Loucy (cell line): ENCODE data around the gene SLC16A7.

Experiments used
- H2AFZ ChIP-seq: fragments of 200-600 bp; sonication (generic); 2 replicates; pipeline ENCODE4 v1.6.0; 2016; ENCODE audit warnings: antibody characterized with exemption, mild to moderate bottlenecking, low read length, moderate library complexity
- H3F3A ChIP-seq: fragments of 200-600 bp; 2 replicates; pipeline ENCODE4 v1.6.0; 2016; ENCODE audit warnings: antibody characterized with exemption, low read depth, mild to moderate bottlenecking
- H3K27me3 ChIP-seq: fragments of 200-600 bp; sonication (generic); 2 replicates; pipeline ENCODE4 v1.6.1; 2014; ENCODE audit warnings: low read length, mild to moderate bottlenecking; ENCODE audit not compliant: insufficient read depth, poor library complexity, severe bottlenecking
- H3K36me3 ChIP-seq: fragments of 200-600 bp; sonication (generic); 2 replicates; pipeline ENCODE4 v1.6.1; 2016; ENCODE audit warnings: low read length; ENCODE audit not compliant: insufficient read depth
- H3K4me1 ChIP-seq: fragments of 200-600 bp; sonication (generic); 2 replicates; pipeline ENCODE4 v1.5.1; 2014; ENCODE audit warnings: low read length, mild to moderate bottlenecking; ENCODE audit not compliant: insufficient read depth, poor library complexity, severe bottlenecking
- H3K4me2 ChIP-seq: fragments of 200-600 bp; sonication (generic); 2 replicates; pipeline ENCODE4 v1.6.0; 2014; ENCODE audit warnings: antibody characterized with exemption, low read length, low read depth, mild to moderate bottlenecking; ENCODE audit not compliant: poor library complexity, severe bottlenecking
- H3K4me3 ChIP-seq: fragments of 200-600 bp; sonication (generic); 2 replicates; pipeline ENCODE4 v1.5.1; 2014; ENCODE audit warnings: low read length, mild to moderate bottlenecking, mixed read lengths; ENCODE audit not compliant: poor library complexity, severe bottlenecking
- H3K79me2 ChIP-seq: fragments of 200-600 bp; sonication (generic); 2 replicates; pipeline ENCODE4 v1.6.1; 2014; ENCODE audit warnings: low read length; ENCODE audit not compliant: insufficient read depth
- H3K9ac ChIP-seq: fragments of 200-600 bp; sonication (generic); 2 replicates; pipeline ENCODE4 v1.6.0; 2014; ENCODE audit warnings: mild to moderate bottlenecking, low read depth, low read length, moderate library complexity; ENCODE audit not compliant: poor library complexity, severe bottlenecking
- H3K9me2 ChIP-seq: fragments of 200-600 bp; sonication (generic); replicated peaks from 2 replicates; pipeline ENCODE4 v1.6.1; 2016; ENCODE audit warnings: low read depth, low read length, mixed read lengths
- H3K9me3 ChIP-seq: fragments of 200-600 bp; sonication (generic); 2 replicates; pipeline ENCODE4 v1.6.1; 2014; ENCODE audit warnings: mild to moderate bottlenecking, antibody characterized with exemption, low read length, low read depth; ENCODE audit not compliant: insufficient read depth
- H4K20me1 ChIP-seq: fragments of 200-600 bp; sonication (generic); 2 replicates; pipeline ENCODE4 v1.6.0; 2014; ENCODE audit warnings: antibody characterized with exemption, low read length, mild to moderate bottlenecking; ENCODE audit not compliant: insufficient read depth, poor library complexity, severe bottlenecking
- CTCF ChIP-seq: fragments of 200-600 bp; sonication (generic); conservative IDR thresholded peaks from 2 replicates; pipeline ENCODE4 v1.5.1; 2014; ENCODE audit warnings: mild to moderate bottlenecking, antibody characterized with exemption, low read length
- EZH2phosphoT487 ChIP-seq: fragments of 200-600 bp; IDR thresholded peaks from 2 replicates; pipeline ENCODE4 v1.6.1; 2018; ENCODE audit warnings: antibody characterized with exemption, mild to moderate bottlenecking, moderate library complexity, borderline replicate concordance

Gene SLC16A7

GRCh38 chr12:59595565-59595882, 305 bp upstream of the SLC16A7 start:
- H3K9ac ChIP-seq, result peak overlapping the region; percentile 81
- no peaks in the 10 kb centered on the region for H3K9me3 ChIP-seq
- TF ChIP-seq EZH2phosphoT487 (no peak), CTCF (no peak)
- peak overlapping the region; percentile 88 for H3K4me3 ChIP-seq
- H3K9me2 ChIP-seq, result no peaks in the 10 kb centered on the region
- H4K20me1 ChIP-seq, result no peaks in the 10 kb centered on the region
- H3F3A ChIP-seq, result no peaks in the 10 kb centered on the region
- peak overlapping the region; percentile 85 for H3K4me2 ChIP-seq
- H3K36me3 ChIP-seq, result no peaks in the 10 kb centered on the region
- H3K4me1 ChIP-seq, result peaks cover 47% of the 10 kb centered on the region
- H3K27me3 ChIP-seq, result no peaks in the 10 kb centered on the region
- H3K79me2 ChIP-seq, result peaks cover 26% of the 10 kb centered on the region
- H2AFZ ChIP-seq, result peak overlapping the region; percentile 95

GRCh38 chr12:59597385-59597781, 1.6 kb downstream of the SLC16A7 start:
- peak overlapping the region; percentile 69 for H2AFZ ChIP-seq
- H3K9me2 ChIP-seq, result no peaks in the 10 kb centered on the region
- peak overlapping the region; percentile 66 for H3K4me2 ChIP-seq
- no peaks in the 10 kb centered on the region for H3K36me3 ChIP-seq
- H3F3A ChIP-seq, result no peaks in the 10 kb centered on the region
- peak overlapping the region; percentile 81 for H3K9ac ChIP-seq
- TF ChIP-seq CTCF (no peak), EZH2phosphoT487 (no peak)
- peaks cover 36% of the 10 kb centered on the region for H3K79me2 ChIP-seq
- H3K27me3 ChIP-seq, result no peaks in the 10 kb centered on the region
- peak overlapping the region; percentile 88 for H3K4me3 ChIP-seq
- peaks cover 51% of the 10 kb centered on the region for H3K4me1 ChIP-seq
- no peaks in the 10 kb centered on the region for H3K9me3 ChIP-seq
- H4K20me1 ChIP-seq, result no peaks in the 10 kb centered on the region

GRCh38 chr12:59600171-59600570, 4.3 kb downstream of the SLC16A7 start:
- Histone ChIP-seq H3K9me3 (no peaks in the 10 kb centered on the region), H3F3A (no peaks in the 10 kb centered on the region), H3K4me3 (peak overlapping the region; percentile 88), H4K20me1 (no peaks in the 10 kb centered on the region), H3K4me1 (peaks cover 40% of the 10 kb centered on the region), H3K9me2 (no peaks in the 10 kb centered on the region), H3K79me2 (peaks cover 47% of the 10 kb centered on the region), H2AFZ (no peak overlapping the region), H3K9ac (no peak overlapping the region), H3K27me3 (no peaks in the 10 kb centered on the region), H3K36me3 (no peaks in the 10 kb centered on the region), H3K4me2 (peak overlapping the region; percentile 66)
- TF ChIP-seq EZH2phosphoT487 (no peak), CTCF (0 out of 2 replicates have a peak, but pooled peaks have one; percentile 17)
